Activated CD4-positive, alpha-beta T cell treated with anti-CD3 and anti-CD28 coated beads, Interleukin-2, amount 50 U/mL, for 48 hours (primary cell): ENCODE measurements around the gene NIN.
"Not testable (repeated sequence)": the region's sequence is repeated elsewhere in the genome, so short reads cannot be mapped to it uniquely, and the experiment has no call there.

Source experiments
- DNase-seq, 2 experiments: peaks; one replicate each; pipeline ENCODE4 v3.0.0-alpha.2; 2020

NIN gene

DNA sequence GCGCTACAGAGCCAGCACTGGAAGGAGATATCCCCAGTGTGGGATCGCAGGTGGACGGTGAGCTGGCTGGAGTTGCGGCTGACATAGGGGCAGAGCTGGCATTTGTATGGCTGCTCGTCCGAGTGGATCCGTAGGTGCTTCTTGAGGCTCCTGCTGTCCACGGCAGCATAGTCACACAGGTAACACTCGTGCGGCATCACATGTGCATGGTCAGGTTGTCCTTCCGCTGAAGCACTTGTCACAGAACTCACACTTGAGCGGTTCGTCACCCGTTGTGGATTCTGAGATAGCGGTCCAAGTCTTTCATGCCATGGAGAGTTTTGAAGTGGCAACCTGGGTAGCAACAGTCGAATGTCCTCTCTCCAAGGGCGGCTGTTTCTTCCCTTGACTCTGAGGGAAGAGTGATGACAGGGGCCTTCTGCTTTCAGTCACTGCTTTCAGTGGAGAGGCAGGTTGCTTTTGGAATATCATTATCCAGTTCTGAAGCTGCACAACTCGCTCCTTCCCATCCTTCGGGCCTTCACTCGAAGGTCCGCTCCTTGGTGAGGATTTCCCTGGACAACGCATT, 125.9 kb downstream of the NIN start:
- no peak for DNase-seq

DNA sequence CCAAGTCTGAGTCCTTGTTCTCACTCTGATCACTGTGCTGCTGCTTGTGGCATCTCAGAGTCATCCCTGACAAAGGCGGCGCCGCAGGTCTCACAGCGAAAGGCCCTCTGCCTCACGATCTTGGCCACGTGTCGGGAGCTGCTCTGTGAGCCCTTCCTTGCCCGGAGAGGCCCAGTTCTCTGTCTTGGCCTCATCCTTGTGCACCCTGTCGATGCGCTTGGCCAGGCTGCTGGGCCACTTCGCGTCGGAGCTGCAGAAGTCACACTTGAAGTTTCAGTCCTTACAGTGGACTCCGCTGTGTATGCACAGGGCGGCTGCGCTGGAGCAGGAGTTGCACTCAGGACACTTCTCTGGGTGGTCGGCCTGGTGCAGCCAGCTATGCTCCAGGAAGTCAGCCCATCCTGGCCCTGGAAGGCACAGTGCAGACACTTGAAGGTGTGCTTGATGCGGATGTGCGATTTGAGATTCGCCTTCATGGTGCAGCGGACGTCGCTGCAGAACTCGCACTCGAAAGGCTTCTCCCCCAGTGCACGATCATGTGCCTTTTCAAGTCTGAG, 126.4 kb downstream of the NIN start:
- DNase-seq: no peak

DNA sequence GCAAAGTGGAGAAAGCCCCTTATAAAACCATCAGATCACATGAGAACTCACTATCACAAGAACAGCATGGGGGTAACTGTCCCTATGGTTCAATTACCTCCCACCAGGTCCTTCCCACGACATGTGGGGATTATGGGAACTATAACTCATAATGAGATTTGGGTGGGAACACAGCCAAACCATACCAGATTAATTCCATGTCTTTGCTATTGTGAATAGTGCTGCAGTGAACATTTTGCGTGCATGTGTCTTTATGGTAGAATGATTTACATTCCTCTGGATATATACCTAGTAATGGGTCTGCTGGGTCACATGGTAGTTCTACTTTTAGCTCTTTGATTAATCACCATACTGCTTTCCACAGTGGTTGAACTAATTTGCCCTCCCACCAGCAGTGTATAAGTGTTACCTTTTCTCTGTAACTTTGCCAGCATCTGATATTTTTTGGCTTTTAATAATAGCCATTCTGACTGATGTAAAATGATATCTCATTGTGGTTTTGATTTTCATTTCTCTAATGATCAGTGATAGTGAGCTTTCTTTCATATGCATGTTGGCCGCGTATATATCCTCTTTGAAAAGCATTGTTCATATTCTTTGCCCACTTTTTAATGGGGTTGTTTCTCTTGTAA, 133.2 kb downstream of the NIN start:
- no peak for DNase-seq

GRCh38 chr14:50694260-50694659, 136.7 kb downstream of the NIN start:
- DNase-seq: not testable (repeated sequence)

GRCh38 chr14:50688875-50689274, 142.1 kb downstream of the NIN start:
- no peak for DNase-seq

GRCh38 chr14:50679674-50680073, 151.3 kb downstream of the NIN start:
- no peak for DNase-seq

DNA sequence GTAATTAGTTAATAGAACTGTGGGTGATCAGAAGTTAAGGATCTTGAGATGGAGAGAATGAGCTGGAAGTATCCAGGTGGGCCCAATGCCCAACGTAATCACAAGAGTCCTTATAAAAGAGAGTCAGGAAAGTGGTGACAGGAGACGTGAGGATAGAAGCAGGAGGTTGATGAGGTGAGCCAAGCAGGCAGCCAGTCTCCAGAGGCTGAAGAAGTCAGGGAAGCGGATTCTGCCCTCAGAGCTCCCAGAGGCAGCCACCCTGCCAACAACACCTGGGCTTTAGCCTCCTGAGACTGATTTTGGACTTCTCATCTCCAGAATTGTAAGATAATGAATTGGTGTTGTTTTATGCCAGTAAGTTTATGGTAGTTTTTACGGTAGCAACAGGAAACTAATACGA, 152.8 kb downstream of the NIN start:
- DNase-seq: no peak

- no peak for DNase-seq
These were observed 153.4 kb downstream of the NIN start for GRCh38 chr14:50677527-50678063.

GRCh38 chr14:50676814-50677516, 154.0 kb downstream of the NIN start:
- DNase-seq: no peak

- no peak for DNase-seq
These were observed 155.4 kb downstream of the NIN start for GRCh38 chr14:50675597-50675996.

- no peak for DNase-seq
These were observed 160.1 kb downstream of the NIN start for GRCh38 chr14:50670866-50671256.

DNA sequence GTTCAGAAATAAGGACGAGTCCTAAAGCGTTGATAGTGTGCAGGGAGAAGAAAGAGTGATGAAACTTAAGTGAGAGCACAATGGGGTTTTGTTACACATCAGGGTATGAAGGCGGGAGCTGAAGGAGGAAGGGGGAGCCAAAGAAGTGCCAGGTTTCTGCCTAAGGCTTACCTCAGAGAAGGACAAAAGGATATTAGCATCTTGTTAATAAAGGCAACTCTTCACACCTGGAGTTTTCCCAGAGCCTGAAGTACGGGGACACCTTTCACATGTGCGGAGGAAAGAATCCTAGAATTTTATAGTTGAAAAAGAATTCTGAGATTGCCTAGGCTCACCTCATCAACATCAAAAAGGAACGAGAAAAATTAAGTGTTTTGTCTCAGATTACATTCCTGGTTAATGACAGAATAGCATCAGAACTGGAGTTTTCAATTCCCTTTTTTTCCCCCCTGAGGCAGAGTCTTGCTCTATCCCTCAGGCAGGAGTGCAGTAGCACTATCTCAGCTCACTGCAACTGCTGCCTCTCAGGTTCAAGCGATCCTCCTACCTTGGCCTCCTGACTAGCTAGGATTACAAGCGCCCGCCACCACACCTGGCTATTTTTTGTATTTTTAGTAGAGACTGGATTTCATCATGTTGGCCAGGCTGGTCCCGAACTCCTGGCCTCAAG, 160.6 kb downstream of the NIN start:
- no peak for DNase-seq
